Stimulated activated CD4-positive, alpha-beta T cell treated with anti-CD3 and anti-CD28 coated beads, Interleukin-4, amount 100 ng/mL, for 1 hour (primary cell): Measurements from ENCODE around the gene NTM.

Experiments used
- DNase-seq: peaks from one replicate; pipeline ENCODE4 v3.0.0-alpha.2; 2020

The NTM gene

GRCh38 chr11:132032555-132032954, 662.1 kb downstream of the NTM start:
- no peak for DNase-seq

GRCh38 chr11:132033051-132033450, 662.6 kb downstream of the NTM start:
- DNase-seq, result no peak

- DNase-seq, result no peak
Measured at GRCh38 chr11:132035228-132035627, 664.8 kb downstream of the NTM start.

- no peak for DNase-seq
Measured at GRCh38 chr11:132035766-132036165, 665.4 kb downstream of the NTM start.

- no peak for DNase-seq
Measured at GRCh38 chr11:132036220-132036619, 665.8 kb downstream of the NTM start.

- no peak for DNase-seq
Measured at GRCh38 chr11:132036746-132037466, 666.5 kb downstream of the NTM start.

GRCh38 chr11:132037467-132037862, 667.0 kb downstream of the NTM start:
- DNase-seq, result no peak

- no peak for DNase-seq
Measured at GRCh38 chr11:132037956-132038355, 667.5 kb downstream of the NTM start.

- DNase-seq, result no peak
Measured at GRCh38 chr11:132039521-132039920, 669.1 kb downstream of the NTM start.

- no peak for DNase-seq
Measured at GRCh38 chr11:132042296-132042695, 671.9 kb downstream of the NTM start.

- no peak for DNase-seq
Measured at GRCh38 chr11:132043714-132044113, 673.3 kb downstream of the NTM start.

- DNase-seq, result no peak
Measured at GRCh38 chr11:132045107-132045506, 674.7 kb downstream of the NTM start.

GRCh38 chr11:132046288-132046865, 676.0 kb downstream of the NTM start:
- no peak for DNase-seq

- no peak for DNase-seq
Measured at GRCh38 chr11:132047167-132047566, 676.8 kb downstream of the NTM start.

- DNase-seq, result no peak
Measured at GRCh38 chr11:132048040-132048439, 677.6 kb downstream of the NTM start.

- no peak for DNase-seq
Measured at GRCh38 chr11:132049205-132049604, 678.8 kb downstream of the NTM start.

- DNase-seq, result no peak
Measured at GRCh38 chr11:132050049-132050448, 679.6 kb downstream of the NTM start.

GRCh38 chr11:132050577-132051165, 680.3 kb downstream of the NTM start:
- DNase-seq, result no peak

- DNase-seq, result no peak
Measured at GRCh38 chr11:132051704-132052103, 681.3 kb downstream of the NTM start.

GRCh38 chr11:132052342-132052741, 681.9 kb downstream of the NTM start:
- no peak for DNase-seq

- DNase-seq, result no peak
Measured at GRCh38 chr11:132052904-132053303, 682.5 kb downstream of the NTM start.

GRCh38 chr11:132054822-132055221, 684.4 kb downstream of the NTM start:
- no peak for DNase-seq

GRCh38 chr11:132055296-132055695, 684.9 kb downstream of the NTM start:
- DNase-seq, result no peak

GRCh38 chr11:132056689-132057088, 686.3 kb downstream of the NTM start:
- no peak for DNase-seq

- no peak for DNase-seq
Measured at GRCh38 chr11:132057266-132057665, 686.9 kb downstream of the NTM start.
